PC-3 (cell line): ENCODE results near the gene SENP8.

Source experiments
- EZH2 ChIP-seq: fragments of 300-600 bp; sonication (generic); IDR thresholded peaks from one replicate; pipeline ENCODE4 v1.6.1; 2017; ENCODE audit warnings: antibody characterized with exemption, mild to moderate bottlenecking, low read length; ENCODE audit not compliant: unreplicated experiment
- EZH2phosphoT487 ChIP-seq: fragments of 300-600 bp; sonication (generic); IDR thresholded peaks from 2 replicates; pipeline ENCODE4 v1.6.1; 2018; ENCODE audit warnings: mild to moderate bottlenecking, antibody characterized with exemption, low read length, borderline replicate concordance
- TF ChIP-seq, protein P1 (sequence below): fragments of 300-600 bp; sonication (generic); conservative IDR thresholded peaks from 2 replicates; pipeline ENCODE4 v1.5.1; 2017; ENCODE audit warnings: antibody characterized with exemption, low read depth, mild to moderate bottlenecking, low read length

DNA sequence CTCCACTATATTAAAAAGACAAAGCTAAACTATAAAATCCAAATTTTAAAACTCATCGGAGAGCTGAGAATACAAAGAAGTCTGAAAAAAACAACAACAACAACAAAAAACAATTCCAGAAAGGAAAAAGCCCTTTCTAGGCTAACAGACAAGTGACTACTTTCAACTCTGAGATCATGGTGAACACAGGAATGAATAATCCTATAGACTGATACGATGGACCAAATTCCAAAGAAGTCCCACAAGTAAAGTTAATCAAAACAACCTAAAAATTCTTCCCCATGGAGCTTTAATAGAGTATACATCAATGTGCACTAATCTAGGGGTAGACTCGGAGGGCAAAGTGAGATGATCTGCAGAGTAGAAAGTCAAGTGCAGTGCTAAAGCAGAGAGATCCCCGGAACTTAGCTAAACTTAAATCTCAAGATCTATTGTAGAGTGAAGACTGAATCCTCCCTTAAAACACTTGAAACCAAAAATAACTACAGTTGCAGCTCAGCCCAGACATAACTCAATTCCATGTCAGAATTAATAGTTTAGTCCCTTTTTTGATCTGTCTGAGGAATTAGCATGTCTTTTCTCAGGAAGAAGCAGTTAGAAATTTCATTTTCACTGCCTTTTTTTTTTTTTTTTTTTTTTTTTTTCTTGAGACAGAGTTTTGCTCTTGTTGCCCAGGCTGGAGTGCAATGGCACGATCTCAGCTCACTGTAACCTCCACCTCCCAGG, 43.7 kb upstream of the SENP8 start:
- TF ChIP-seq, protein P1, sequence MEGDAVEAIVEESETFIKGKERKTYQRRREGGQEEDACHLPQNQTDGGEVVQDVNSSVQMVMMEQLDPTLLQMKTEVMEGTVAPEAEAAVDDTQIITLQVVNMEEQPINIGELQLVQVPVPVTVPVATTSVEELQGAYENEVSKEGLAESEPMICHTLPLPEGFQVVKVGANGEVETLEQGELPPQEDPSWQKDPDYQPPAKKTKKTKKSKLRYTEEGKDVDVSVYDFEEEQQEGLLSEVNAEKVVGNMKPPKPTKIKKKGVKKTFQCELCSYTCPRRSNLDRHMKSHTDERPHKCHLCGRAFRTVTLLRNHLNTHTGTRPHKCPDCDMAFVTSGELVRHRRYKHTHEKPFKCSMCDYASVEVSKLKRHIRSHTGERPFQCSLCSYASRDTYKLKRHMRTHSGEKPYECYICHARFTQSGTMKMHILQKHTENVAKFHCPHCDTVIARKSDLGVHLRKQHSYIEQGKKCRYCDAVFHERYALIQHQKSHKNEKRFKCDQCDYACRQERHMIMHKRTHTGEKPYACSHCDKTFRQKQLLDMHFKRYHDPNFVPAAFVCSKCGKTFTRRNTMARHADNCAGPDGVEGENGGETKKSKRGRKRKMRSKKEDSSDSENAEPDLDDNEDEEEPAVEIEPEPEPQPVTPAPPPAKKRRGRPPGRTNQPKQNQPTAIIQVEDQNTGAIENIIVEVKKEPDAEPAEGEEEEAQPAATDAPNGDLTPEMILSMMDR = no peak
- TF ChIP-seq EZH2 (no peak), EZH2phosphoT487 (no peak)
